ENCODE measurements around the gene SAP30BP. TPM values are rescaled to one million over a fixed set of nuclear protein-coding genes. Genes with fewer than 3 reads are reported as not detected.

SAP30BP gene
- total RNA-seq, 4 donors from 2014 or later: 65.3 to 117 (median 101) TPM

DNA sequence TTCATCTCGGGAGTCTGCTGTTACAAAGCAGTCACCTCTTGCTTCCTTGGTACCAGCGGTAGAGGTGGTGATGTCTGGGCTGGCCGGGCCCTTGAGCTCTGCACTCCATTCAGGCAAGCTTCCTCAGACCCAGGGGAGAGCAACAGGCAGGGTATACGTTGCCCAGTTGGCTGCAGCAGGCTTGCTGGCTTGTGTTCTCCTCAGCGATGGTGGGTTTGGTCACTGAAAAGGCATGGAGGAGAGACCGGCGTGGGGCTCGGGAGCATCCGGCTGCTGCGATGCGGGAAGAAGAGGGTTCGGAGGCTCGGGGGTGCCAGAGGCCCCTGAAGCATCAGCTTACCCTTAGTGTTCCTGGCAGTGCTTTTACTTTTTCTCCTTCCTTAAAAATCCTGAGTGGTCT is 25.8 kb downstream of the SAP30BP start:
- H3K4me1 ChIP-seq: peaks cover under 1 to 71% (median 9%) of the 10 kb centered on the region in 4 donors
- DNase-seq: peak in 1 of 3 donors; percentile 25

DNA sequence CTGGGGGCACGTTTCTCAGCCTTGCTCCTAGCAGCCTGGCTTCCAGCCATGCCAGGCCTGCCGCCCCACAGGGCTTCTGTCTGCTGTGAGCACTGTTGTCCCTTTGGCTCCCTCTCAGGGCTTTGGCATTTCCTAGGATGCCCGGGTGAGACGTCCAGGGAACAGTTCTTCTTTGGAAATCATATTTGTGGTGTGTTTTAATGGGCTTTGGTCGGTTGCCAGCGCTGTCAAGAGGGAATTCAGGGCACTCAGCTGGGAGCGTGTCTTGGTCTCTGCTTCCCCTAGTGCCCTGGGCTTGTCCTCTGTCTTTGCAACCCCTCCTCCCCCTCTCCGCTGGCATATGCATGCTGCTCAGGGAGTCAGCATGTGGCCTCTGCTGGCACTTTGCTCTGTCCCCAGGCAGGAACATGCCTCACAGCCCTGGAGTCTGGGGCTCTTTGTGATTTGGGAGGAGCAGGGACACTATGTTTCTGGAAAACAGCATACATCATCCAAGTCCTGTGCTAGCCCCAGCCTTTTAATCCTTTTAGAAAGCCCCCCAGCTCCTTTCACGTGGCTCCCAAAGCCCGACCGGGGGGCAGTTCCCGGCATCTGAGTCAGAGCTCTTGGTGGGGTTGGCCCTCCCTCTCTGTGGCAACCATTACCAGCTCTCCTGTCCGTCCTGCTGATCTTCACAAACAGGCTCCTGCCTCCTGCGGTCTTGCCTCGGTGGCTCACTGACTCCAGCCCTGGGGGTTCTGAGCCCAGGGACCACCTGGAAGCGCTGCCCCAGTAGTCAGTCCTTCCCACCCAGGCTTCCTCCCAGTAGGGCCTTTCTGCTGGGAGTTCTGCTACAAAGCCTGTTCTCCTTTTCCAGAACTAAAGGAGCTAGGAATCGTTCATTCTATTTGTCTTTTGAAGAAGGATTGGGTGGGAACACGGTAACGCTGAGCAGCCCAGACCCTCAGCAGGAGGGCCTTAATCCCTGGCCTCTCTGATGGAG is 26.7 kb downstream of the SAP30BP start:
- DNase-seq: peak in 1 of 3 donors; percentile 49
- Histone ChIP-seq H3K9me3 (no peaks in the 10 kb centered on the region), H3K4me1 (peaks cover 0 to 72% (median 6%) of the 10 kb centered on the region in 4 donors), H3K27ac (peak overlapping the region in 1 of 4 donors; percentile 96), H3K36me3 (peaks cover 0 to 29% (median 0%) of the 10 kb centered on the region in 3 donors), H3K4me3 (no peak overlapping the region), H3K27me3 (no peaks in the 10 kb centered on the region)
- TF ChIP-seq POLR2A (IDR thresholded peaks at IDR 0.05): no peak
- TF ChIP-seq, protein P1, sequence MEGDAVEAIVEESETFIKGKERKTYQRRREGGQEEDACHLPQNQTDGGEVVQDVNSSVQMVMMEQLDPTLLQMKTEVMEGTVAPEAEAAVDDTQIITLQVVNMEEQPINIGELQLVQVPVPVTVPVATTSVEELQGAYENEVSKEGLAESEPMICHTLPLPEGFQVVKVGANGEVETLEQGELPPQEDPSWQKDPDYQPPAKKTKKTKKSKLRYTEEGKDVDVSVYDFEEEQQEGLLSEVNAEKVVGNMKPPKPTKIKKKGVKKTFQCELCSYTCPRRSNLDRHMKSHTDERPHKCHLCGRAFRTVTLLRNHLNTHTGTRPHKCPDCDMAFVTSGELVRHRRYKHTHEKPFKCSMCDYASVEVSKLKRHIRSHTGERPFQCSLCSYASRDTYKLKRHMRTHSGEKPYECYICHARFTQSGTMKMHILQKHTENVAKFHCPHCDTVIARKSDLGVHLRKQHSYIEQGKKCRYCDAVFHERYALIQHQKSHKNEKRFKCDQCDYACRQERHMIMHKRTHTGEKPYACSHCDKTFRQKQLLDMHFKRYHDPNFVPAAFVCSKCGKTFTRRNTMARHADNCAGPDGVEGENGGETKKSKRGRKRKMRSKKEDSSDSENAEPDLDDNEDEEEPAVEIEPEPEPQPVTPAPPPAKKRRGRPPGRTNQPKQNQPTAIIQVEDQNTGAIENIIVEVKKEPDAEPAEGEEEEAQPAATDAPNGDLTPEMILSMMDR (IDR thresholded peaks at IDR 0.05): no peak

More for the DNA sequence above, 25.8 kb downstream of the SAP30BP start:
- Histone ChIP-seq H3K4me3 (no peak overlapping the region), H3K27me3 (no peaks in the 10 kb centered on the region), H3K27ac (peak overlapping the region in 2 of 4 donors; percentile 34 to 45), H3K9me3 (no peaks in the 10 kb centered on the region), H3K36me3 (peaks cover 0 to 29% (median 0%) of the 10 kb centered on the region in 3 donors)
- TF ChIP-seq, protein P1 (IDR thresholded peaks at IDR 0.05): no peak
- no peak for TF ChIP-seq POLR2A (IDR thresholded peaks at IDR 0.05)

DNA sequence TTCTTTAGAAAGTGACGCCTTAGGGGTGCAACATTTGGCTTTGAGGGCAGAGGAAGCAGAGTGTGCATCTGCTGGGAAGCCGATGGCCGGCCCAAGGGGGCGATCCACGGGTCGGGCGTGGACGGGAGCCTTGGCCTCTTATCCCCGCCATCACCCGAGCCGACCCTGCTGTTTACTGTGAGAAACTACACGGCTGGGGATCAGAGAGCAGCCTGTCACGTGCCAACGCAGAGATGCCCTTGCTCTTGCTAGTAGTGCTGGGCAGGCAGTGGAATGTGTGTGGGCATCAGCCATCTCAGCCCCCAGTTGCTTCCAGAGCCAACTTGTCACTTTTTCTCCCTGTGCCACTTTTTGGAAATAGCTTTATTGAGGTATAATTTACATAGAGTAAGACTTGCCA is 27.4 kb downstream of the SAP30BP start:
- Histone ChIP-seq H3K4me1 (peaks cover 0 to 80% (median 6%) of the 10 kb centered on the region in 4 donors), H3K36me3 (peaks cover 0 to 30% (median 0%) of the 10 kb centered on the region in 3 donors), H3K27ac (peak overlapping the region in 2 of 4 donors; percentile 91 to 96), H3K27me3 (no peaks in the 10 kb centered on the region), H3K9me3 (no peaks in the 10 kb centered on the region), H3K4me3 (no peak overlapping the region)
- DNase-seq: peak in 1 of 3 donors; percentile 19
- TF ChIP-seq, protein P1 (IDR thresholded peaks at IDR 0.05): no peak
- TF ChIP-seq POLR2A (IDR thresholded peaks at IDR 0.05): no peak

DNA sequence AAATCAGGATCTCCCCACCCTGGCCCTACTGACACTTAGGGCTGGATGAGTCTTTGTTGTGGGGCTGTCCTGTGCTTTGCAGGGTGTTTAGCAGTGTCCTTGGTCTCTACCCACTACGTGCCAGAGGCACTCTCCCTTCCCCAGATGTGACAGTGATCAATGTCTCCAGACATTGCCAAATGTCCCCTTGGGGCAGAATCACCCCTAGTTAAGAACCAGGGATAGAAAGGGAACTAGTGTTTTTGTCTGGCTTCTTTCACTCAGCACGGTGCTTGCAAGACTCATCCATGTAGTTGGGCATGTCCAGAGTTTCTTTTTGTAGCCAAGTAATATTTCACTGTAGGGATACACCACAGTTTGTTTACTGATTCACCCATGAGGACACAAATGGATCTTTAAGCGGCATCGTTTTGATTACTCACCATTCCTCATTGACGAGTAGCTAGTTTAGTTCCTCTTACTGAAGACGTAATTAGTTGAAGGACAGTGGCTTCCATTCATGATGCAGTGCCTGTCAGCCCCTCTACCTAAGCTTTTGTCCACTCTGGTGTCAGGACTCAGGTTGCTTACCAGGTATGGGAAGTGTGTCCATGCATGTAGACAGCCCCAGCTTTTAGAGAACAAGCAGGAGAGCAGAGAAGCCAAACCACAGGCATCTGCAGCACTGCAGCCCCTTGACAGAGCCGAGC is 28.1 kb downstream of the SAP30BP start:
- H3K9me3 ChIP-seq: no peaks in the 10 kb centered on the region
- peaks cover 0 to 87% (median 8%) of the 10 kb centered on the region in 4 donors for H3K4me1 ChIP-seq
- H3K36me3 ChIP-seq: peaks cover 0 to 37% (median 0%) of the 10 kb centered on the region in 3 donors
- H3K4me3 ChIP-seq: no peak overlapping the region
- TF ChIP-seq POLR2A (IDR thresholded peaks at IDR 0.05): no peak
- TF ChIP-seq, protein P1 (IDR thresholded peaks at IDR 0.05): no peak
- no peaks in the 10 kb centered on the region for H3K27me3 ChIP-seq
- peak overlapping the region in 3 of 4 donors; percentile 86 to 96 (median 91) for H3K27ac ChIP-seq
- DNase-seq: peak in 1 of 3 donors; percentile 35

DNA sequence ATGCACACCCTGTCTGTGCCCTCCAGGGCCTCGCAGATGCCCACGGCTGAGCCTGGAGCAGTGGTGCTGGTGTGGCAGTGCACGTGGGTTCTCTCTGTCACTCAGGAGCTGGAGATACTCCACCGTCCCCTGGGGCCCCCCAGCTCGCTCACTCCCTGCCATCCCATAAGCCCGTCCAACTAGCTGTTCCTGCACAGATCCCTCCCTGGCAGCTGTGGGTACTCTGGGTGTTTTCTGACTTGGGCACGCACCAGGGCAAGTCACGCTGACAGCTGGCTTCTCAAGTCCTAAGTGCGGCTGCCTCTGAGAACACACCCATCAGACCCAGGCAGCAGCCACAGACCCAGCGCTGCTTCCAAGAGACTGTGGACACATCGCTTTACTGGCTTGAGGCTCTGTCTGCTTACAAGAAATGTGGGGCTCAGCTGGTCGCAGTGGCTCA is 28.7 kb downstream of the SAP30BP start:
- Histone ChIP-seq H3K27ac (peak overlapping the region in 3 of 4 donors; percentile 86 to 96 (median 91)), H3K27me3 (no peaks in the 10 kb centered on the region), H3K4me3 (no peak overlapping the region), H3K36me3 (peaks cover 0 to 43% (median 0%) of the 10 kb centered on the region in 3 donors), H3K4me1 (peaks cover 0 to 82% (median 5%) of the 10 kb centered on the region in 4 donors), H3K9me3 (no peaks in the 10 kb centered on the region)
- peak; percentile 69 to 82 for TF ChIP-seq POLR2A (IDR thresholded peaks at IDR 0.05)
- TF ChIP-seq, protein P1 (IDR thresholded peaks at IDR 0.05): no peak
- DNase-seq: peak in 2 of 3 donors; percentile 82 to 84

Measured in Peyer's patch (tissue), 4 donors.